ENCODE results near the gene CSMD2.

Gene CSMD2

GRCh38 chr1:34153246-34153645 is 11.8 kb downstream of the CSMD2 start:
- no peak for DNase-seq

- no peak for DNase-seq
Observed at GRCh38 chr1:34149501-34149900, 15.5 kb downstream of the CSMD2 start.

GRCh38 chr1:34147301-34147700 is 17.7 kb downstream of the CSMD2 start:
- no peak for DNase-seq

- no peak for DNase-seq
Observed at GRCh38 chr1:34144766-34145165, 20.3 kb downstream of the CSMD2 start.

- DNase-seq: no peak
Observed at GRCh38 chr1:34143975-34144374, 21.1 kb downstream of the CSMD2 start.

- no peak for DNase-seq
Observed at GRCh38 chr1:34140011-34140676, 24.9 kb downstream of the CSMD2 start.

GRCh38 chr1:34137411-34137810 is 27.6 kb downstream of the CSMD2 start:
- DNase-seq: no peak

- DNase-seq: no peak
Observed at GRCh38 chr1:34132161-34132420, 32.9 kb downstream of the CSMD2 start.

GRCh38 chr1:34131396-34132160 is 33.5 kb downstream of the CSMD2 start:
- DNase-seq: no peak

GRCh38 chr1:34130306-34130705 is 34.7 kb downstream of the CSMD2 start:
- no peak for DNase-seq

- no peak for DNase-seq
Observed at GRCh38 chr1:34129630-34130029, 35.4 kb downstream of the CSMD2 start.

- DNase-seq: no peak
Observed at GRCh38 chr1:34128186-34128889, 36.7 kb downstream of the CSMD2 start.

- DNase-seq: no peak
Observed at GRCh38 chr1:34127006-34128000, 37.7 kb downstream of the CSMD2 start.

- DNase-seq: no peak
Observed at GRCh38 chr1:34126486-34126885, 38.5 kb downstream of the CSMD2 start.

- no peak for DNase-seq
Observed at GRCh38 chr1:34125721-34126380, 39.2 kb downstream of the CSMD2 start.

- DNase-seq: no peak
Observed at GRCh38 chr1:34122080-34122932, 42.7 kb downstream of the CSMD2 start.

GRCh38 chr1:34115233-34115632 is 49.8 kb downstream of the CSMD2 start:
- no peak for DNase-seq

- DNase-seq: no peak
Observed at GRCh38 chr1:34113887-34114286, 51.1 kb downstream of the CSMD2 start.

- DNase-seq: no peak
Observed at GRCh38 chr1:34113362-34113761, 51.7 kb downstream of the CSMD2 start.

- no peak for DNase-seq
Observed at GRCh38 chr1:34108711-34109110, 56.3 kb downstream of the CSMD2 start.

GRCh38 chr1:34108269-34108668 is 56.8 kb downstream of the CSMD2 start:
- no peak for DNase-seq

Data from bone marrow (tissue), 2 donors.